HepG2 (cell line): ENCODE measurements around the gene SLC25A22. TPM values are rescaled to one million over a fixed set of nuclear protein-coding genes. Genes with fewer than 3 reads are reported as not detected.

ENCODE experiments used
- ATAC-seq: fragments of 200-7000 bp; cut with Tn5 transposase; 3 replicates; pipeline ENCODE4 v1.9.1; 2020; ENCODE audit warnings: mild to moderate bottlenecking, moderate library complexity
- BruUV-seq: library from RNA; stranded (reverse); fragments of 400-500 nt; replicated peaks from 2 replicates; lab custom pipeline; 2021; lab: Mats Ljungman, UMichigan
- CTCF ChIA-PET: fragments of 300-600 bp; formaldehyde crosslinking; extraction: SDS; loops from one replicate; lab custom pipeline; 2021; ENCODE audit warnings: low total read pairs, inconsistent platforms, low intra/inter-chr PET ratio; lab: Yijun Ruan, JAX
- POLR2A ChIA-PET: fragments of 350-600 bp; sonication (Branson Sonifier 250); formaldehyde crosslinking; loops from one replicate; lab custom pipeline; 2020; ENCODE audit warnings: antibody characterized with exemption, inconsistent platforms; lab: Yijun Ruan, JAX
- DNase-seq: peaks from one replicate; pipeline ENCODE4 v3.0.0-alpha.2; 2015; ENCODE audit warnings: low spot score
- FAIRE-seq: peaks from 3 replicates; lab custom pipeline; 2011; peaks lifted over from hg19 to GRCh38; lab: Jason Lieb, UNC
- H2AFZ ChIP-seq: one replicate; pipeline ENCODE4 v1.6.1; 2011; ENCODE audit warnings: low read length, inconsistent platforms
- H3K27ac ChIP-seq: fragments of 300-600 bp; 3 replicates; pipeline ENCODE4 v1.8.0; 2011; ENCODE audit warnings: mixed run types, mild to moderate bottlenecking, mixed read lengths, low read length, inconsistent platforms; ENCODE audit not compliant: insufficient read depth; ENCODE audit errors: extremely low read length
- H3K27me3 ChIP-seq, 2 experiments: fragments of 200-600 bp in 1 of 2; 2 replicates in 1 of 2; 3 replicates in 1 of 2; pipeline versions ENCODE4 v1.6.0 to v1.8.0; 2011; ENCODE audit warnings: low read length in 2 of 2, mild to moderate bottlenecking in 2 of 2, moderate library complexity in 2 of 2, inconsistent platforms in 1 of 2; ENCODE audit not compliant: insufficient read depth in 2 of 2, control insufficient read depth in 1 of 2
- H3K36me3 ChIP-seq, 2 experiments: fragments of 200-600 bp in 1 of 2; replicated peaks in 1 of 2; 2 replicates in 1 of 2; 3 replicates in 1 of 2; pipeline versions ENCODE4 v1.5.1 to v1.8.0; 2011; ENCODE audit warnings: low read length in 2 of 2, inconsistent platforms in 1 of 2; ENCODE audit not compliant: insufficient read depth in 2 of 2, control insufficient read depth in 1 of 2
- H3K4me1 ChIP-seq: 2 replicates; pipeline ENCODE4 v1.5.1; 2012; ENCODE audit warnings: low read length, inconsistent platforms; ENCODE audit not compliant: insufficient read depth
- H3K4me2 ChIP-seq: 2 replicates; pipeline ENCODE4 v1.6.0; 2011; ENCODE audit warnings: low read depth, low read length, inconsistent platforms
- H3K4me3 ChIP-seq, 3 experiments: fragments of 200-600 bp in 1 of 3; sonication (generic), shearing (Covaris generic) in 1 of 3; replicated peaks in 1 of 3; 2 replicates each; pipeline ENCODE4 v1.5.1; 2011 to 2016; ENCODE audit warnings: low read length in 3 of 3, inconsistent platforms in 2 of 3, low read depth in 2 of 3, mild to moderate bottlenecking in 2 of 3, control low read depth in 1 of 3, mixed read lengths in 1 of 3; ENCODE audit not compliant: insufficient read depth in 1 of 3
- H3K79me2 ChIP-seq: one replicate; pipeline ENCODE4 v1.6.1; 2011; ENCODE audit warnings: low read length, inconsistent platforms; ENCODE audit not compliant: insufficient read depth
- H3K9ac ChIP-seq: 2 replicates; pipeline ENCODE4 v1.6.0; 2011; ENCODE audit warnings: mild to moderate bottlenecking, low read depth, low read length, inconsistent platforms; ENCODE audit not compliant: insufficient read depth
- H3K9me3 ChIP-seq: 2 replicates; pipeline ENCODE4 v1.5.1; 2012; ENCODE audit warnings: mild to moderate bottlenecking, low read length
- H4K20me1 ChIP-seq: 2 replicates; pipeline ENCODE4 v1.6.0; 2011; ENCODE audit warnings: inconsistent platforms, mild to moderate bottlenecking, low read length, moderate library complexity; ENCODE audit not compliant: insufficient read depth
- AGO2 ChIP-seq: fragments of 200-400 bp; formaldehyde crosslinking; optimal IDR thresholded peaks from 2 replicates; pipeline ENCODE3; 2017; ENCODE audit warnings: mild to moderate bottlenecking, low read depth, low read length, moderate library complexity
- FOXK2 ChIP-seq: fragments of 450-650 bp; IDR thresholded peaks from 2 replicates; pipeline ENCODE4 v1.6.1; 2016
- HDAC2 ChIP-seq: sonication (generic); formaldehyde crosslinking; IDR thresholded peaks from 2 replicates; pipeline ENCODE4 v1.4.0; 2020; ENCODE audit warnings: missing genetic modification reagents
- NCOA1 ChIP-seq: sonication (generic); formaldehyde crosslinking; IDR thresholded peaks from 2 replicates; pipeline ENCODE4 v1.9.0; 2021; ENCODE audit warnings: missing genetic modification reagents
- ZNF441 ChIP-seq: sonication (generic); formaldehyde crosslinking; IDR thresholded peaks from 2 replicates; pipeline ENCODE4 v1.7.0; 2021; ENCODE audit warnings: missing genetic modification reagents, borderline replicate concordance
- WGBS: methylation state at CpG from one replicate; pipeline ENCODE4 v1.1.6; 2017; ENCODE audit warnings: low lambda C conversion rate; 5-methylcytosine and 5-hydroxymethylcytosine counted together
- in situ Hi-C: cut with HindIII; loops from 2 replicates; pipeline ENCODE4 v1.10.0; 2017; ENCODE audit warnings: low pct_unique_long_range_greater_than_20kb; ENCODE audit not compliant: extremely low pct_ligation_motif_present
- intact Hi-C: fragments of 100-400 bp; cut with micrococcal nuclease; formaldehyde crosslinking; loops from one replicate; pipeline ENCODE4 v1.10.0; 2022; ENCODE audit not compliant: unreplicated experiment
- polyA plus RNA-seq, 8 experiments: library from polyadenylated mRNA; depleted of rRNA in 3 of 8; stranded (reverse) in 7 of 8; unstranded in 1 of 8; fragments of >200 nt; fragmentation: Illumina TruSeq in 4 of 8; extraction: Trizol in 4 of 8; gene quantifications; 2 replicates each; pipeline versions ENCODE4 v1.2.1 to v1.2.3, GENCODE V29; 2011 to 2016; ENCODE audit warnings: low read depth in 4 of 8, missing spikeins in 1 of 8, mixed read lengths in 1 of 8; ENCODE audit not compliant: insufficient read depth in 1 of 8
- total RNA-seq, 5 experiments: library from RNA; depleted of rRNA; stranded (reverse); fragments of >200 nt; fragmentation: Illumina TruSeq; extraction: Trizol; gene quantifications; 2 replicates each; pipeline ENCODE4 v1.2.3, GENCODE V29; 2016; ENCODE audit warnings: low read depth in 1 of 5
- TF ChIP-seq, protein P1 (sequence below): sonication (generic); formaldehyde crosslinking; IDR thresholded peaks from 2 replicates; pipeline ENCODE4 v1.4.0; 2020; ENCODE audit warnings: mild to moderate bottlenecking, missing genetic modification reagents
- TF ChIP-seq, protein P2 (sequence below): sonication (generic); formaldehyde crosslinking; IDR thresholded peaks from 2 replicates; pipeline ENCODE4 v1.4.0; 2020; ENCODE audit warnings: missing genetic modification reagents
- TF ChIP-seq, protein P3 (sequence below): sonication (generic); formaldehyde crosslinking; IDR thresholded peaks from 2 replicates; pipeline ENCODE4 v1.9.0; 2022; ENCODE audit warnings: missing genetic modification reagents, mild to moderate bottlenecking, borderline replicate concordance

SLC25A22 gene
- total and polyA plus RNA-seq, 2 of the 13 experiments (the other 11 are each of a cell fraction or from before 2014, with no cell fraction given): 12.4 to 19.2 TPM

DNA sequence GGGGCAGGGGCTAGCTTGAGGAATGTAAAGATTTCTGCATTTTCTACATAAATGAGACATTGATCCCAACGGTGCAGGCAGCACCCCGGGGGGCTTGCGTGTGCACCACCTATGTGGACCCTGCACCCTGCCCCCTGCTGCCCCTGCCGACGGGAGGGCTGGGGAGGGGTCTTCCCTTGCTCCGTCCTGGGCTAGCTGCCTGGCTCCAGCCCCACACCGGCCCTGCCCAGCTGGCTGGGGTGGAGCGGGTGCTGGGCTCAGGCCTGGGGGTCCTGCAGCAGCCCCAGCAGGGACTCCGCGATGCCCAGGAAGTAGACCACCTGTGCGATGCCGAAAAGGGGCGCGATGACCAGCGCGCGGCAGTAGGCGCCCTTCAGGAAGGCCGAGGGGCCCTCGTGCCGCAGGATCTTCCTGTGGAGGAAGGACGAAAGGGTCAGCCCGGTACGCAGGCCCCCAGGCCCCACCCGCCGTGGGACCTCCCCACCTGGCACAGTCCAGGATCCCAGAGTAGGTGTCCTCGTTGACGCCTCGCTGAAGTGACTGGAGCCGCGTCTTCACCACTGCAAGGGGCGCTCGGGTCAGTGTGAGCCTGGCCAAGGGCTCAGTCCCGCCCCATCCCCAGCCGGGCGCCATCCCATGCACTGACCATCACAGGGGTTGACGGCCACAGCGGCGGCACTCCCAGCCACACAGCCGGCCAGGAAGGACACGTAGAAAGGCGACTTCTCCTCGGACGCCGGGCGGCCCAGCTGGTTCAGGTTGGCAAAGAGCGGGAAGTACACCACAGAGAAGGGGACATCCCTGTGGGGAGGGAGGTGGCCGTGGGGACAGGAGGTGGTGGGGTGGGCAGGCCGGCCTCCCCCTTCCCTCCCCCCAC, 6.2 kb downstream of the SLC25A22 start:
- WGBS: over 99% methylated on average over 18 of the region's 49 CpGs
- TSS peak; percentile 32 for BruUV-seq
- H3K4me2 ChIP-seq: no peak overlapping the region
- H3K4me1 ChIP-seq: peaks cover 21% of the 10 kb centered on the region
- no peak overlapping the region for H3K9ac ChIP-seq
- no peak for TF ChIP-seq FOXK2
- peak; percentile 50 for TF ChIP-seq AGO2
- no peak for TF ChIP-seq HDAC2
- TF ChIP-seq, all 625 proteins: peak for 1
- H2AFZ ChIP-seq: no peak overlapping the region
- H3K79me2 ChIP-seq: peaks cover 4% of the 10 kb centered on the region
- H3K36me3 ChIP-seq: no peaks in the 10 kb centered on the region; a peak in 1 of 5 replicates
- DNase-seq (no peak), ATAC-seq (no peak), FAIRE-seq (no peak)
- ChIA-PET POLR2A (no interaction called here), CTCF (no interaction called here)
- H3K9me3 ChIP-seq: no peaks in the 10 kb centered on the region
- intact Hi-C loops (no loop called here), in situ Hi-C loops (no loop called here)
- peaks cover 0 to 2% of the 10 kb centered on the region in 2 experiments; a peak in 2 of 5 replicates for H3K27me3 ChIP-seq
- no peaks in the 10 kb centered on the region for H4K20me1 ChIP-seq
- H3K27ac ChIP-seq: no peak overlapping the region
- no peak overlapping the region for H3K4me3 ChIP-seq

DNA sequence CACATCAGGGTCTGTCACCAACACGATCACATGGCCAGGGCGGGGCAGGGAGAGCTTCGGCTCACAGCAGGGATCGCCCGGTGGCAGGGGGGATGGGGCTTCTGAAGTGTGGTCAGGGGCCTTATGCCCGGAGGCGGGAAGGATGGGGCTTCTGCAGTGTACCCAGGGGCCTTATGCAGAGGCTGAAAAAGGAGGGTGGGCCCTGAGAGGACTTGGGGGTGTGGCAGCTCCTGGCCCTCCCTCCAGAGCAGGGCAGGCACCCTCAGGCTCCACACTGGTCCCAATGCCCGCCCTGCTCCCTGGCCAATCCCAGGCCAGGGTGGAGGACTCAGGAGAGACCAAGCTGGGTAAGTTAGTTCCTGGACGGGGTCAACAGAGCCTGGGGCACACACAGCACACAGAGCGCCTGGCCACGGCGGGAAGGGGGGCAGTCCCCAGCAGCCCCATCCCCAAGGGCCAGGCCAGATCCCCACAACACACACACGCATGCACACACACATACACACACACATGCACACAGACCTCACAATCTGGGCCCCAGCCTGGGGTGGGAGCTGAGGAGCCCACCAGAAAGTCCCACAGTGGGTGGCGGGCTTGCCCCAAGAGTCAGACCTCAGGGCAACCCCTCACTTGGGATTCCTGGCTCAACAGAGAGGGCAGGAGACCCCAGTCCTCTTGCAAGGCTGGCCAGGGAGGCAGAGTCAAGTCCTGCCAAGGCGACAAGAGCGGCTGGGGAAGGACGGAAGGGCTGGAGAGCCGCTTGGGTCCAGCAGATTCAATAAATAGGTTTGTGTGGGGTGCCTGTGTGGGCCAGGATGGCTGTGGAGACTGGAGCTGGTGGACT, 7.1 kb downstream of the SLC25A22 start:
- ATAC-seq (peak; percentile 6; the same call in 2 of the 3 replicates), FAIRE-seq (no peak), DNase-seq (no peak)
- 78% methylated on average over 16 of the region's 18 CpGs for WGBS
- in situ Hi-C loops (no loop called here), intact Hi-C loops (no loop called here)
- H3K27ac ChIP-seq: no peak overlapping the region
- H3K36me3 ChIP-seq: no peaks in the 10 kb centered on the region; a peak in 1 of 5 replicates
- no peaks in the 10 kb centered on the region for H3K9me3 ChIP-seq
- H2AFZ ChIP-seq: no peak overlapping the region
- no peak overlapping the region for H3K4me3 ChIP-seq
- no peak overlapping the region for H3K4me2 ChIP-seq
- ChIA-PET CTCF (no interaction called here), POLR2A (interaction anchor here (0.8 kb wide), 1 partner anchor 13 kb away, joined by 3 read pairs; no protein-coding TSS in a partner anchor)
- peaks cover 21% of the 10 kb centered on the region for H3K4me1 ChIP-seq
- peaks cover 0 to 2% of the 10 kb centered on the region in 2 experiments; a peak in 2 of 5 replicates for H3K27me3 ChIP-seq
- H3K9ac ChIP-seq: no peak overlapping the region
- no peaks in the 10 kb centered on the region for H4K20me1 ChIP-seq
- no TSS peak for BruUV-seq
- no peaks in the 10 kb centered on the region for H3K79me2 ChIP-seq
- TF ChIP-seq ZNF441 (CRISPR knock-in tag) (no peak), NCOA1 (CRISPR knock-in tag) (no peak)
- TF ChIP-seq, protein P1, sequence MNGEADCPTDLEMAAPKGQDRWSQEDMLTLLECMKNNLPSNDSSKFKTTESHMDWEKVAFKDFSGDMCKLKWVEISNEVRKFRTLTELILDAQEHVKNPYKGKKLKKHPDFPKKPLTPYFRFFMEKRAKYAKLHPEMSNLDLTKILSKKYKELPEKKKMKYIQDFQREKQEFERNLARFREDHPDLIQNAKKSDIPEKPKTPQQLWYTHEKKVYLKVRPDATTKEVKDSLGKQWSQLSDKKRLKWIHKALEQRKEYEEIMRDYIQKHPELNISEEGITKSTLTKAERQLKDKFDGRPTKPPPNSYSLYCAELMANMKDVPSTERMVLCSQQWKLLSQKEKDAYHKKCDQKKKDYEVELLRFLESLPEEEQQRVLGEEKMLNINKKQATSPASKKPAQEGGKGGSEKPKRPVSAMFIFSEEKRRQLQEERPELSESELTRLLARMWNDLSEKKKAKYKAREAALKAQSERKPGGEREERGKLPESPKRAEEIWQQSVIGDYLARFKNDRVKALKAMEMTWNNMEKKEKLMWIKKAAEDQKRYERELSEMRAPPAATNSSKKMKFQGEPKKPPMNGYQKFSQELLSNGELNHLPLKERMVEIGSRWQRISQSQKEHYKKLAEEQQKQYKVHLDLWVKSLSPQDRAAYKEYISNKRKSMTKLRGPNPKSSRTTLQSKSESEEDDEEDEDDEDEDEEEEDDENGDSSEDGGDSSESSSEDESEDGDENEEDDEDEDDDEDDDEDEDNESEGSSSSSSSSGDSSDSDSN: no peak
- TF ChIP-seq, protein P2, sequence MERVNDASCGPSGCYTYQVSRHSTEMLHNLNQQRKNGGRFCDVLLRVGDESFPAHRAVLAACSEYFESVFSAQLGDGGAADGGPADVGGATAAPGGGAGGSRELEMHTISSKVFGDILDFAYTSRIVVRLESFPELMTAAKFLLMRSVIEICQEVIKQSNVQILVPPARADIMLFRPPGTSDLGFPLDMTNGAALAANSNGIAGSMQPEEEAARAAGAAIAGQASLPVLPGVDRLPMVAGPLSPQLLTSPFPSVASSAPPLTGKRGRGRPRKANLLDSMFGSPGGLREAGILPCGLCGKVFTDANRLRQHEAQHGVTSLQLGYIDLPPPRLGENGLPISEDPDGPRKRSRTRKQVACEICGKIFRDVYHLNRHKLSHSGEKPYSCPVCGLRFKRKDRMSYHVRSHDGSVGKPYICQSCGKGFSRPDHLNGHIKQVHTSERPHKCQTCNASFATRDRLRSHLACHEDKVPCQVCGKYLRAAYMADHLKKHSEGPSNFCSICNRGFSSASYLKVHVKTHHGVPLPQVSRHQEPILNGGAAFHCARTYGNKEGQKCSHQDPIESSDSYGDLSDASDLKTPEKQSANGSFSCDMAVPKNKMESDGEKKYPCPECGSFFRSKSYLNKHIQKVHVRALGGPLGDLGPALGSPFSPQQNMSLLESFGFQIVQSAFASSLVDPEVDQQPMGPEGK (CRISPR knock-in tag): 0 out of 2 replicates have a peak, but pooled peaks have one; percentile 1
- TF ChIP-seq, protein P3, sequence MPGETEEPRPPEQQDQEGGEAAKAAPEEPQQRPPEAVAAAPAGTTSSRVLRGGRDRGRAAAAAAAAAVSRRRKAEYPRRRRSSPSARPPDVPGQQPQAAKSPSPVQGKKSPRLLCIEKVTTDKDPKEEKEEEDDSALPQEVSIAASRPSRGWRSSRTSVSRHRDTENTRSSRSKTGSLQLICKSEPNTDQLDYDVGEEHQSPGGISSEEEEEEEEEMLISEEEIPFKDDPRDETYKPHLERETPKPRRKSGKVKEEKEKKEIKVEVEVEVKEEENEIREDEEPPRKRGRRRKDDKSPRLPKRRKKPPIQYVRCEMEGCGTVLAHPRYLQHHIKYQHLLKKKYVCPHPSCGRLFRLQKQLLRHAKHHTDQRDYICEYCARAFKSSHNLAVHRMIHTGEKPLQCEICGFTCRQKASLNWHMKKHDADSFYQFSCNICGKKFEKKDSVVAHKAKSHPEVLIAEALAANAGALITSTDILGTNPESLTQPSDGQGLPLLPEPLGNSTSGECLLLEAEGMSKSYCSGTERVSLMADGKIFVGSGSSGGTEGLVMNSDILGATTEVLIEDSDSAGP (CRISPR knock-in tag): peak; percentile 15; the same call in 1 of the 2 replicates
